GM12878 (cell line): Measurements from ENCODE around the gene POU3F3. TPM values are rescaled to one million over a fixed set of nuclear protein-coding genes. Genes with fewer than 3 reads are reported as not detected.

ENCODE experiments used
- ATAC-seq: fragments of 200-7000 bp; cut with Tn5 transposase; 3 replicates; pipeline ENCODE4 v1.9.1; 2020; ENCODE audit warnings: mild to moderate bottlenecking, moderate library complexity
- BruUV-seq: library from RNA; stranded (reverse); fragments of 400-500 nt; replicated peaks from 2 replicates; lab custom pipeline; 2021; lab: Mats Ljungman, UMichigan
- CTCF ChIA-PET: fragments of 300-600 bp; sonication (Branson Sonifier 250); formaldehyde crosslinking; extraction: SDS; loops from one replicate; lab custom pipeline; 2021; ENCODE audit warnings: inconsistent platforms; lab: Yijun Ruan, JAX
- POLR2A ChIA-PET: fragments of 350-600 bp; formaldehyde crosslinking; extraction: SDS; loops from one replicate; lab custom pipeline; 2021; ENCODE audit warnings: inconsistent platforms; lab: Charles Lee
- RAD21 ChIA-PET: fragments of 300-600 bp; sonication (Branson Sonifier 250); formaldehyde crosslinking; loops from one replicate; lab custom pipeline; 2023; ENCODE audit warnings: antibody characterized with exemption; ENCODE audit not compliant: unreplicated experiment; lab: Charles Lee
- SMC1A ChIA-PET: fragments of 300-600 bp; sonication (Branson Sonifier 250); formaldehyde crosslinking; loops from one replicate; lab custom pipeline; 2023; ENCODE audit not compliant: unreplicated experiment, uncharacterized antibody; lab: Charles Lee
- DNase-seq: peaks from one replicate; pipeline ENCODE4 v3.0.0-alpha.2; 2011; ENCODE audit warnings: low read depth, low spot score
- FAIRE-seq: peaks from 3 replicates; lab custom pipeline; 2011; peaks lifted over from hg19 to GRCh38; lab: Jason Lieb, UNC
- H2AFZ ChIP-seq: 2 replicates; pipeline ENCODE4 v1.6.0; 2011; ENCODE audit warnings: low read depth, low read length, control low read depth; ENCODE audit not compliant: control insufficient read depth
- H3K27ac ChIP-seq: 2 replicates; pipeline ENCODE4 v1.5.1; 2011; ENCODE audit warnings: control low read depth; ENCODE audit not compliant: control insufficient read depth, insufficient read depth
- H3K27me3 ChIP-seq, 2 experiments: replicated peaks in 1 of 2; 2 replicates each; pipeline versions ENCODE4 v1.6.0 to v1.6.1; 2011; ENCODE audit warnings: low read length in 1 of 2; ENCODE audit not compliant: control insufficient read depth in 2 of 2, insufficient read depth in 2 of 2
- H3K36me3 ChIP-seq, 2 experiments: 2 replicates each; pipeline ENCODE4 v1.5.1; 2011; ENCODE audit warnings: low read length in 1 of 2; ENCODE audit not compliant: control insufficient read depth in 2 of 2, insufficient read depth in 2 of 2
- H3K4me1 ChIP-seq: 2 replicates; pipeline ENCODE4 v1.6.1; 2011; ENCODE audit warnings: mild to moderate bottlenecking, low read length, moderate library complexity, mixed read lengths; ENCODE audit not compliant: control insufficient read depth, insufficient read depth
- H3K4me2 ChIP-seq: 2 replicates; pipeline ENCODE4 v1.6.0; 2011; ENCODE audit warnings: control low read depth; ENCODE audit not compliant: control insufficient read depth, insufficient read depth
- H3K4me3 ChIP-seq: fragments of 200-600 bp; sonication (generic); 2 replicates; pipeline ENCODE4 v1.5.1; 2016
- H3K79me2 ChIP-seq: 2 replicates; pipeline ENCODE4 v1.6.0; 2011; ENCODE audit warnings: low read length; ENCODE audit not compliant: control insufficient read depth, insufficient read depth
- H3K9ac ChIP-seq: 2 replicates; pipeline ENCODE4 v1.8.0; 2011; ENCODE audit warnings: low read length, control low read depth, mixed read lengths; ENCODE audit not compliant: control insufficient read depth, insufficient read depth
- H3K9me3 ChIP-seq: replicated peaks from 3 replicates; pipeline ENCODE4 v1.5.1; 2011; ENCODE audit warnings: mild to moderate bottlenecking, low read length; ENCODE audit not compliant: control insufficient read depth, insufficient read depth
- H4K20me1 ChIP-seq: 2 replicates; pipeline ENCODE4 v1.6.0; 2011; ENCODE audit not compliant: control insufficient read depth, insufficient read depth
- BACH1 ChIP-seq: fragments of 450-650 bp; IDR thresholded peaks from 2 replicates; pipeline ENCODE4 v1.6.1; 2017; ENCODE audit warnings: mild to moderate bottlenecking, borderline replicate concordance
- CEBPZ ChIP-seq: fragments of 150-350 bp; IDR thresholded peaks from 2 replicates; pipeline ENCODE4 v1.6.1; 2016; ENCODE audit warnings: low read depth, low read length
- E2F4 ChIP-seq: IDR thresholded peaks from 2 replicates; pipeline ENCODE4 v1.6.1; 2012; ENCODE audit warnings: low read depth, low read length, improper control_type of control experiment
- E4F1 ChIP-seq: fragments of 450-650 bp; IDR thresholded peaks from 2 replicates; pipeline ENCODE4 v1.6.1; 2018; ENCODE audit warnings: borderline replicate concordance, mild to moderate bottlenecking; ENCODE audit not compliant: partially characterized antibody
- ESRRA ChIP-seq: IDR thresholded peaks from 2 replicates; pipeline ENCODE4 v1.6.1; 2012; ENCODE audit warnings: mild to moderate bottlenecking, low read length, improper control_type of control experiment
- HCFC1 ChIP-seq: fragments of 150-350 bp; IDR thresholded peaks from 2 replicates; pipeline ENCODE4 v1.6.1; 2014; ENCODE audit warnings: low read length
- LARP7 ChIP-seq: fragments of 450-650 bp; IDR thresholded peaks from 2 replicates; pipeline ENCODE4 v1.6.1; 2017; ENCODE audit warnings: mild to moderate bottlenecking
- MAX ChIP-seq: IDR thresholded peaks from 2 replicates; pipeline ENCODE4 v1.6.1; 2012; ENCODE audit warnings: low read depth, low read length, improper control_type of control experiment
- NFXL1 ChIP-seq: fragments of 450-650 bp; IDR thresholded peaks from 2 replicates; pipeline ENCODE4 v1.6.1; 2017; ENCODE audit warnings: antibody characterized with exemption, mild to moderate bottlenecking, borderline replicate concordance
- POU2F2 ChIP-seq: IDR thresholded peaks from 3 replicates; pipeline ENCODE4 v1.6.1; 2011; ENCODE audit warnings: low read depth, mild to moderate bottlenecking, low read length, borderline replicate concordance
- SREBF1 ChIP-seq: IDR thresholded peaks from 2 replicates; pipeline ENCODE4 v1.6.1; 2012; ENCODE audit warnings: mild to moderate bottlenecking, low read length
- TARDBP ChIP-seq: IDR thresholded peaks from 2 replicates; pipeline ENCODE4 v1.6.1; 2016; ENCODE audit warnings: borderline replicate concordance
- YBX1 ChIP-seq: fragments of 450-650 bp; IDR thresholded peaks from 2 replicates; pipeline ENCODE4 v1.6.1; 2016; ENCODE audit warnings: antibody characterized with exemption
- ZNF217 ChIP-seq: fragments of 450-650 bp; IDR thresholded peaks from 2 replicates; pipeline ENCODE4 v1.6.1; 2017; ENCODE audit warnings: antibody characterized with exemption, mild to moderate bottlenecking
- WGBS: methylation state at CpG from one replicate; pipeline ENCODE4 v1.1.6; 2016; ENCODE audit warnings: low lambda C conversion rate; ENCODE audit not compliant: insufficient replicate concordance, insufficient coverage; ENCODE audit errors: missing lambda C conversion rate; 5-methylcytosine and 5-hydroxymethylcytosine counted together
- in situ Hi-C: fragments of 300-500 bp; cut with MboI; formaldehyde crosslinking; loops from 9 replicates; pipeline ENCODE4 v1.14.3; 2018; ENCODE audit warnings: mixed read lengths
- intact Hi-C: fragments of 100-400 bp; cut with micrococcal nuclease; formaldehyde crosslinking; loops from one replicate; pipeline ENCODE4 v1.14.2; 2022; ENCODE audit not compliant: unreplicated experiment
- polyA plus RNA-seq, 11 experiments: library from polyadenylated mRNA; depleted of rRNA in 4 of 11; unstranded in 6 of 11; stranded (reverse) in 5 of 11; fragments of >200 nt; fragmentation: Nextera tagmentation in 4 of 11; fragmentation: Illumina TruSeq in 1 of 11; extraction: Ambion mirVana in 4 of 11; extraction: Trizol in 1 of 11; gene quantifications; 1 replicate in 1 of 11; 2 replicates in 10 of 11; pipeline versions ENCODE4 v1.2.1 to v1.2.3, GENCODE V29; 2011 to 2016; ENCODE audit warnings: inconsistent platforms in 2 of 11, missing spikeins in 2 of 11, low read depth in 1 of 11
- total RNA-seq, 4 experiments: library from RNA; depleted of rRNA in 3 of 4; stranded (reverse); fragments of >200 nt in 3 of 4; fragmentation: Illumina TruSeq in 1 of 4; extraction: Trizol in 1 of 4; gene quantifications; 2 replicates each; pipeline versions ENCODE4 v1.2.1 to v1.2.3, GENCODE V29; 2013 to 2021

The POU3F3 gene
- total and polyA plus RNA-seq, 10 of the 15 experiments (the other 5 are each of a cell fraction or from before 2014, with no cell fraction given): not detected

GRCh38 chr2:104859766-104860450, 6.0 kb downstream of the POU3F3 start (continued):
- TF ChIP-seq ESRRA: no peak
- no peak for TF ChIP-seq HCFC1
- TF ChIP-seq POU2F2: no peak
- TF ChIP-seq, all 136 proteins: peak for 0

GRCh38 chr2:104860451-104860790, 6.5 kb downstream of the POU3F3 start:
- TF ChIP-seq CEBPZ (no peak), E2F4 (no peak), BACH1 (no peak), E4F1 (no peak), ZNF217 (no peak), YBX1 (no peak), NFXL1 (no peak), LARP7 (no peak), SREBF1 (no peak), MAX (no peak), TARDBP (no peak)
- DNase-seq: no peak
- Histone ChIP-seq H4K20me1 (no peaks in the 10 kb centered on the region), H3K27ac (no peak overlapping the region), H3K79me2 (no peaks in the 10 kb centered on the region), H3K9ac (no peak overlapping the region), H3K4me3 (no peak overlapping the region), H3K4me1 (no peaks in the 10 kb centered on the region), H3K4me2 (no peak overlapping the region), H3K27me3 (peaks cover 10 to 21% of the 10 kb centered on the region in 2 experiments), H2AFZ (no peak overlapping the region), H3K36me3 (no peaks in the 10 kb centered on the region), H3K9me3 (no peaks in the 10 kb centered on the region; the same call in 2 of the 3 replicates)
- intact Hi-C loops: no loop called here
- BruUV-seq: no TSS peak
- RAD21 ChIA-PET: no interaction called here
- no peak for FAIRE-seq
- SMC1A ChIA-PET: no interaction called here
- WGBS: 55% methylated on average over 4 of the region's 4 CpGs
- in situ Hi-C loops: loop anchor here (25.0 kb wide), 1 partner anchor 823 kb away; no protein-coding TSS in a partner anchor
- CTCF ChIA-PET: interaction anchor here (1.3 kb wide), 1 partner anchor 10 kb away, joined by 4 read pairs; no protein-coding TSS in a partner anchor
- ATAC-seq: no peak
- POLR2A ChIA-PET: no interaction called here
